CD4-positive, alpha-beta T cell treated with Interferon gamma for 1 hour (primary cell): ENCODE results near the gene ARHGAP24.

Experiments
- DNase-seq: peaks from one replicate; pipeline ENCODE4 v3.0.0-alpha.2; 2020

ARHGAP24 gene

GRCh38 chr4:85474818-85475630 is at the start of gene ARHGAP24:
TSS of gene ARHGAP24 (plus strand) at chr4:85475150.
- peak; percentile 67 for DNase-seq

DNA sequence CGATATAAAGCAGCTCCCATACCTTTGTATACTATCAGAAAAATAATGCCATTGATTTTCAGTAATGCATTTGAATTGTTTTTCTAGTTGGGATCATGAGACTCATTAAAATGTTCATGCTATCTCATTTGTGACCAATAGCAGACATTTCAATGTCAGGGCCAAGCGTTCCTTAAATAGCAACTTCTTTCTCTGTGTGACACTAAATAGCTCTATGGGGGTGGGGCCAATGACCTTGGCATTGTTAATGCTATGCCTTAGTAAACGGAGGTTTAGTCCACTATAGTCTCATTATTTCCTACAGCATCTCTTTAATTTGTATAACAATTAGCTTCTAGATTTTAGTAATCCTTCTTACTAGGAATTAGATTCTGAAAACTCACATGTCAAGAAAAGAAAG is 48.6 kb upstream of the ARHGAP24 start:
- DNase-seq = no peak

GRCh38 chr4:85427123-85427522 is 47.8 kb upstream of the ARHGAP24 start:
- no peak for DNase-seq

GRCh38 chr4:85430226-85430625 is 44.7 kb upstream of the ARHGAP24 start:
- no peak for DNase-seq

- DNase-seq = no peak
Observed at GRCh38 chr4:85430697-85431096, 44.3 kb upstream of the ARHGAP24 start.

GRCh38 chr4:85431156-85431555 is 43.8 kb upstream of the ARHGAP24 start:
- DNase-seq = no peak

DNA sequence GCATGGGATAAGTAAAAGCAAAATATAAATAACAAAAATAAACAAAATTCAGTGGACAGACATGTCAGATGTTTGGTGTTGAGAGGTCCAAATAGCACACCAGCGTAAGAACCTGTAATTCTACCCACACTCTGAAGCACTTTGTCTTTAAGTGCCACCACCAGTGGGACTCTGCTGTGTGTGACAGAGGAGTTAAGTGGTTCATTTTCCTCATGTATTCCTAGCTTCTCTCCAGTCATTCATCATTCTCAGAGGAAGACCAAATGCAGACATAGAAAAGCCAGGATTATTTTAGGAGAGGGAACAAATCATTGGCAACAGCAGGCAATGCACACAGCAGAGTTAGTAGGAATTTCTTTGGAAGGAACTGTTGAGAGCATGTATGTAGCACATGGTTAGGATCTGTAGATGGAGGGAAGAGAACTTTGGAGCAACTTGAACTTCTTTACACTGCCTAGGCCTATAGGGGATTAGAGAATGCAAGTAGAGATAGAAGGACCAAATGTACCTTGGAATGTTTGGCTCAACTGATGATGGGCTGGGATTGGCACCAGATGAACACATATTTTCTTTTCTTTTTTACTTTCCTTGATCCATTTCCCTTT is 43.0 kb upstream of the ARHGAP24 start:
- no peak for DNase-seq

DNA sequence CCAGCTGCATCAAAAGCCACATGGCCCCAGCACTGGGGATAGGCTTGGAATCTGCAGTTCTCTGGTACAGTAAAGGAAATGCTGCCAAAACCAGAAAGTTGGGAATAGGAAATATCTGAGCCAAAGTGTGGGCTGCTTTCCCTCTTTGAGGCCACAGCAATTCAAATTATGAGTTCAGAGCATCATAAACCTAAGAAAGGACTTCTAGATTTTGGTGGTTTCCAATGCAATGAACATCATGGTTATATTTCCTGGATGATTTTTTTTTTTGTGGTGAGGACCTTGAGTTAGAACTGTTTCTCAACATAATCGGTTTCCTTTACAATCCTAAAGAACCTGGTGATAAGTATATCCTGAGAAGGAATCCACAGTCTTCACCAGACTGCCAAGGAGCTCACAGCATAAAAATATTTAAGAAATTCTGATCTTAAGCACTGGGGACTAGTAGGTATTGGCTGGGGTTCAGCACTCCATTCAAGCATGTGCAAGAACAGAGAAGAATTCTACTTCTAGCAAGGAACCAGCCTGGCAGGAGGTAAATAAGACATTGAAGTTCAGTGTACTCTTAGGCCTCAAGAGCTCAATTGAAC is 29.8 kb upstream of the ARHGAP24 start:
- DNase-seq = no peak

GRCh38 chr4:85446141-85446861 is 28.6 kb upstream of the ARHGAP24 start:
- no peak for DNase-seq

DNA sequence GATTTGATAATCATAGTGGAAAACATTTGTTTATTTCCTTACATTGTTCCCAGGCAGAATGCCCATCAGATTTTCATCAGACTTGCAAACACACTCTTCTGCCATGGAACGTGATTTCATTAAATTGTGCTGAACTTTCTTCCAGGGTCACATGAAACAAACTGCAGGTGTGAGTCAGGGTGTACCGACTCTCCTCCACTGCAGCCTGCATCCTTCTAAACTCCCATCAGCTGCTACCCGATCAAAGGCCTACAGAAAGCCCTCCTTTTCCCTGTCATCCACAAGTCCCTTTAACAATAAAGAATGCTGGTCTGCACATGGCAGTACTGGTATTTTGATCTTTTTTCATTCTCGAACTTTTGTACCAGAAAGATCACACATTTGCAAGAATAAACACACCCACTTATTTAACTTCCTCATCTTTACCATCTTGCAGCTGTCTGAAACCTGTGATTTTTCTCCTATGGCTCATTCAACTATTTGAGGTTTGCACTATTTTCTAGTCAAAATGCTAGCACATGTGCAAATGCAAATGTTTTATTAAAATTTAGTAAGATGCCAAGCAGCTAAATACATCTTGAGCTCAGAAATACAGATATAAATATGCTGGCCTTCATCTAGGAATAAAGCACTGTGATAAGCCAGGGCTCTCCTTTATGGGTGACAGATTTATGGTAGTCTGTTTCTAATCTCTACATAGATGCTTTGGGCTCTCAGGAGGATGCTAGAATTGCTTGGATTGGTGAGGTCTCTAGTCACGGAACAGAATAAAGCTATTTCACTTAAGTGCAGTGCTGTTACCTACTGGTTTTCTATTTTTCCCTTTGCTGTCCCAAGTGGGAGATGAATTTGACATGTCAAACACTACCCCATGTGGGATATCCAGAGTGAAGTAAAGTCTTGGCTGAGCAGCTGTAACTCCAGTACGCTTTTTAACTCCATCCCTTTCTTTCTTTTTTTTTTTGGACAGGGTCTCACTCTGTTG is 25.8 kb upstream of the ARHGAP24 start:
- no peak for DNase-seq

- no peak for DNase-seq
Observed at GRCh38 chr4:85452058-85452731, 22.8 kb upstream of the ARHGAP24 start.

GRCh38 chr4:85455942-85456341 is 19.0 kb upstream of the ARHGAP24 start:
- no peak for DNase-seq

GRCh38 chr4:85457752-85458467 is 17.0 kb upstream of the ARHGAP24 start:
- DNase-seq = no peak

- no peak for DNase-seq
Observed at GRCh38 chr4:85459736-85460135, 15.2 kb upstream of the ARHGAP24 start.

- no peak for DNase-seq
Observed at GRCh38 chr4:85474356-85474755, 594 bp upstream of the ARHGAP24 start.

- DNase-seq = no peak
Observed at GRCh38 chr4:85475631-85476233, 782 bp downstream of the ARHGAP24 start.

DNA sequence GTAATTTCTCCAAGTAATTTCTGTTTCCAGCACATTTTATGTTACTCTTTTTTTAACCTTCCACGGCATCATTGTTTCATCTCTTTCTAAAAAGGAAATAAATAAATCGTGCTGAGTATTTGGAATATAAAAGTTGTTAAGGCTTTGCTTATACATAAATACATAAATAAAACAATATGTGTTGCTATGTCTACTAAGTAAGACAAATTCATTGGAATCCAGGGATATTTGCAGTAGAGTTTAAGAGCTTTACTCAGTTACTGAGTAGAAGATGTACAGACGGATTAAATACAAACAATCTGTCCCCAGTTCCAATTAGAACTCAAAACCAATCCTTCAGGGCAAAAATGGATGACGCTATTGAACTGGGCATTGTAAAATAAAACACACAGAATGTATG is 1.4 kb downstream of the ARHGAP24 start:
- no peak for DNase-seq

DNA sequence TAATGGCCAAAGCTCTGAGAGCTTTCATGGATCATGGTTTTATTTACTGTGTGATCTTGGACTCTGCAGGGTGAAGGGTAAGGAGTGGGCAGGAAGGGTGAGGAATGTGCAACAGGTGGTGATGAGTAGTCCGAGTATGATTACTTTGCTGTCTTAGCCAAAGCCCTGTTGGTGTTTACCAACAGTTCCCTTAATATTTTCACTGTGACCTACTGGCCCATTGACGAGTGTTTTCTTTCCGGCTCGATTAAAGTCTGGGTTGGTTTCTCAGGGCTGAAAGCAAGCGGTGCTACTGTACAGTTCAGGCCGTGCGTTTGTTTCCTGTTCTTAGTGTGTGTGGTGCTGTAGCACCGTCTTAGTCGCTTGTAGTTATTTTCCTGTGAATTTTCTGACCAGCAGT is 2.6 kb downstream of the ARHGAP24 start:
- no peak for DNase-seq

DNA sequence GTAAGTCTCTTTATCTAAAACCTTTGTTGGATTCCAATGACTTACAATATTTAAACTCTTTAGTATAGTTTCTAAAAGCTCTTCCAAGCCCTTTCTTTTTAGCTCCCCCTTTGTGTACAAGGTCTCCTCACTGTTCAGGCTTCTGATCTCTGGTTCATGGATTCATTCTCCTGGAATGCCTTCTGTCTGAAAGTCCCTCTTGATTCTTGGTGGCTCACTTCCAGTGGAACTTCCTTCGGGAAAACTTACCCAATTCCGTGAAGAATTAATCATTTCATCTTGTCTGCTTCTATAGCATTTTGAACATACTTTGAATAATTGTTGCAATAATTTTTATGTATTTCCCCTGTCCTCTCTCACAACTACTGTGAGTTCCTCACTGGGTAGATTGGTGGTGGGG is 3.6 kb downstream of the ARHGAP24 start:
- no peak for DNase-seq

DNA sequence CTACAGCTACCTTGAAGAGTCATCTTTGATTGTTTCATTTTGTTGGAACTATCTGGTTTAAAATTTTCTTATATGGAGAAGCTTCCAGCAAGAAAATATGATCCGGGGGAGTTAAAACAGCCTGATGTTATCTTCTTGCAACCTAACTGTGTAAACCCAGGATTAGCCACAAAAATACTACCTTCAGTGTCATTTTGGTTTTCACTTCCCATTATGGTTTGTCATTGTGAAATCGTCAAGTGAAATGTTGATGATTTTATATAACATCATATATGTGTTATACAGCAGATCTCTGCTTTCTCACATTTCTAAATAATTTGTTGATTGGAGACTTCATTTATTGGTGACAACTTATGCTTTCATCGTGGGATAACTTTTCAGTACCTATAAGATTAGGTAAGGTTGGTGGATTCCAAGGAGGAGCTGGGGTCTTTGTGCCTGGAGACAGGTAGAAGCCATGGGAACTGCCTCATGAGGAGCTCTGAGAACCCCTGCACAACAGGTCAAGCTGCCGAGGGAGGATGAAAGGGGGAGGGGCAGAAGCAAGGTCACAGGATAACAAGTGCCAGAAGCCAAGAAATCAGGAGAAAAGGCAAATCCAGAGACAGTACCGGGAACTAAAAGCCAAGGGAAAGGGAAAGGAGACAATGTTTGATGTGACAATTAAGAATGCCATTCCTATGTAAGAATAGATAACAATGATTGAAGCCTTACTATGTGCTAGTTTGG is 7.2 kb downstream of the ARHGAP24 start:
- no peak for DNase-seq
